ENCODE measurements around the gene GCM1.

GCM1 gene

DNA sequence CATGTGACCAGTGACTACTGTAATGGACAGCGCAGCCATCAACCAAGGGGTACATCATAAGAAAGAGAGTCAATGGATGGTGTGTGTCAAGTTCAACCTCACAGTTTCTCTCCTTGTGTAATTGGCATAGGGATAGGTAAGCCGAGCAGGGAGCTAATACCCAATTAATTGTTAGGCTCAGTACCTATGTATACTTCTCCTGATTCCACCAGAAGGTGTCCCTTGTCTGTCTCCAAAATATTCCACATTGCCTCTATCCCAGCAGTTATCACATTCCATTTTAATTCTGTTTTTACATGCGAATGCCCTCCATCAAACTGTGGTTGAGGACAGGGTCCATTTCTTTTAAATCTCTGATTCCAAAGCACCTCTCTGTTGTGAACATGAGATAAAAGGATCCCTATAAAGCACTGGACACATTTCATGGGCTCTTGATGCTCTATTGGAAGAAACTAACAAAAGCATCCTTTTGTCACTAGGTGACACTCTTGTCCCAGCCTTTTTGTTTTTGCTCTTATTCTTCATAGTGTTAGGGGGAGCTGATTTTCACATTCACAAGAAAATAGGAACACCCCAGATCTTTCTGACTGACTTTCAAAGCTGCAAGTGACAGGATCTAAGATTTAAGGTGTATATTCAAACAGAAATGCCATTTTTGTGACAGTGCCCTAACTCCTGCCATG is 44.5 kb downstream of the GCM1 start:
- no peak for DNase-seq

DNA sequence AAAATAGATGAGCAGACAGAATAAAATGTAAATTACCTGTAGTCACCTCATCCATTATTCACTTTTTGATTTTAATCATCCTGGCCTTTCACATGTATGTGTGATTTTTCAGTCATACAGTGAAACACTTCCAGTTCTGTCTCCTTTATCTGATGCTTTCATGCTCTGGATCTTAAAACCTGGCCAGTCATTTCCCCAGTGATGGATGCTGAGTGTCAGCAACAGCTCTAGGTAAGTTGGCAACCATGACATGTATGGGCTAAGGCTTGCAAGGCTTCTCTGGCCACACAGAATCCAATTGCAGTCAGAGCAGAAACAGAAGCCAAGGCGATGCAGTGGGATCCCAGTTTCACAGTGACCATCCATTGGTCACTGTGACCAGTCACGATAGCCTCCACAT is 47.6 kb downstream of the GCM1 start:
- DNase-seq, result no peak

DNA sequence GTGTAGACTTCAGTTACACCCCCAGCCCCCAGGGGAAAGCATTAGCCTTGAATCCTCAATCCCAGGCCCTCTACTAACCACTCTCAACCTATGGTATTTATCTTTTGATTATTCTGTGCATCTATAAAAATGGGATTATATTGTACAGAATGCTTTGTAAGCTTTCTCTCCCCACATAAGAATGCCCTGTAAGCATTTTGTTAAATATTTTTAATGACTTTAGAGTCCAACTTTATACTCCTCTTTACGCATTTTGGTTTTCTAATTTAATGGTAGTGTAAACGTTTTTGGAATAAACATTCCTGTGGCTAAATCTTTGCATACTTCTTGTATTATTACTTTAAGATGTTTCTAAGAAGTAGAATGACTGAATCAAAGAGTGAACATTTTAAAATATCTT is 48.1 kb downstream of the GCM1 start:
- no peak for DNase-seq

DNA sequence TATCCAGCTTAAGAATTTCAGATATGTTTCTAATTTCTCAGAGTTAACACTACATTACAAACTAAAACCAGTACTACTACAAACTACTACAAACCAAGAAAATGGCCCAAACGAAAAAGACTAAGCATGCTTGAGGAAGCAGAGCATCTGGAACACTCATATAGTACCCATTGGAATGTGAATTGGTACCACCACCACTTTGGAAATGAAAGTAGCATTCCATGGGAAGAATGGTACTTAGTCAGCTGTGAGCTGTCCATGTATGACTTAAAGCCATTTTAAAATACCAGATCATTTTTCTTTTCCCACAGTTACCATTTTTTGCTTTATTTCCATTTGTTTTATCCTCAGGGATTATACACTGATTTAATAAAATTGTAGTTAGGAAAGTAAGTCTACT is 52.9 kb downstream of the GCM1 start:
- DNase-seq, result no peak

DNA sequence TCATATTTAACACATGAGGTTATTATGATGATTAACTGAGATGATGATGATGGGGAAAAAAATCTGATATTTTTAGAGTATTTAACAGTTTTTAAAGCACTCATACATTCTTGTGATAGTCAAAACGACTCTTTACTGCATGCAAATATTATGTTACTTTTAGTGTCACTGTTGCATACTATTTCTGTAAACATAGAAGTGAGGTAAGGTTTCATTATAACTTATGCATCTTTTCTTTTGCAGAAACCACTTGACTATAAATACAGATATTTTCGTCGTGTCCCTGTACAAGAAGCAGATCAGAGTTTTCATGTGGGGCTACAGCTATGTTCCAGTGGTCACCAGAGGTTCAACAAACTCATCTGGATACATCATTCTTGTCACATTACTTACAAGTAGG is 53.4 kb downstream of the GCM1 start:
- no peak for DNase-seq

DNA sequence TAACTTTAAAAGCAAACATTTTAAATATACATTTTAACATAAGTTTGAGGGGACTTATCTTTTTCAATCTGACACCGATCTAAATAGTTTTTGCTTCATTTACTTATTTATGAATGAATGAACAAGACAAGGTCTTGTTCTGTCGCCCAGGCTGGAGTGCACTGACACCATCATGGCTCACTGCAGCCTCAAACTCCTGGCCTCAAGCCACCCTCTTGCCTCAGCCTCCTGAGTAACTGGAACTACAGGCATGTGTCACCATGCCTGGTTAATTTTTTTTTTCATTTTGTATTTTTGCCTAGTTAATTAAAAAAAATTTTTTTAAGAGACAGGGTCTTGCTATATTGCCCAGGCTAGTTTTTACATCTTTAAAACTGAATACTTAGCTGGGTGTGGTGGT is 58.1 kb downstream of the GCM1 start:
- no peak for DNase-seq

DNA sequence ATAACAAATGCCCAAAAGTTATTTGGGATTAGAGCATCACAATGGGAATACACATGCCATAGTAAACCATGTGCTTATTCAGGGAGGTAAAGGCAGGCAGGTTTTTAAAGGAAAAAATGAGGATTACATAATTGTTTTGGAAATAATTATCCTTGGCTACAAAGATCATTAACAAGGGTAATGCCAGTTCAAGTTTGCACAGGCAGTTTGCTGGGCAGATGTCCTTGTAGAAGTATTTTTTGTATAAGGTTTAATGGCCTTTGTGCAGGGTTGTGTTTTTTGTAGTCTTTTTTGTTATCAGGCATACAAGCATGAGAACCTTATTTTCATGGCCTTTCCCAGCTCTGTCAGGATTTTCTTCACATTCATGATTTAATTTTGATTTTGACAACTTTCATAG is 58.7 kb downstream of the GCM1 start:
- DNase-seq, result no peak

DNA sequence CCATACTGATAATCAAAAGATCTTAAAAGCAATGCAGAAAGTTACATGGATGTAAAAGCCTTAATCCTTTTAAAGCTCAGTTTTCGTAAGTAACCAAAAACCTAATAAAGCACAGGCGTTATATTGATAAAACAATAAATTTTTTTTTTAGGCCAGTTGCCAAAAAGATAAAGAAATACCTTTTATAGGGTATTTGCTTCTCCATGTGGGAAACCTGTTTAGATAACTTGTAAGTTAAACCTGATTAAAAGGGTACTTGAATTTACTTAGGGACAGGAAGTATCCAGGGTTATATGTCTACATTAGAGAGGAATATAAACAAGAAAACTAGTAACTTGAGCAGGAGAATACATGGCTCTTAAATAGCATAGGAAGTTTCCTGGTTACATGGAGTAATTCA is 62.3 kb downstream of the GCM1 start:
- DNase-seq, result no peak

DNA sequence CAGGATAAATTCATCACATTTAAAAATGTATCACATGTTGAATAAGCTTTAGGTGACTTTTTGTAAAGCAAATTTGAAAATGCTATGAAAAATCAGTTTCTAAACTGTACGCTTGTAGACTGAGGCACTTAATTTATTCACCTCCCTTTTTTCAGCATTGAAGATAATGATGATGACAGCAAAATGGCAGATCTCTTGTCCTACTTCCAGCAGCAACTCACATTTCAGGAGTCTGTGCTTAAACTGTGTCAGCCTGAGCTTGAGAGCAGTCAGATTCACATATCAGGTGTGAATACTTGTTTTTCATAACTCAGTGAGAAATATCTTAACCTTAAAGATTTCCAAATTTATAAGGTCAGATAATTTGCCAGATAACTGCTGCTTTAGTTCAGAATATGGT is 67.8 kb downstream of the GCM1 start:
- no peak for DNase-seq

Measured in NCI-H226 (cell line).